Activated T-cell treated with anti-CD3 and anti-CD28 coated beads, Interleukin-2, amount 50 U/mL, for 72 hours (primary cell): ENCODE data around the gene TGM3. TPM values are rescaled to one million over a fixed set of nuclear protein-coding genes. Genes with fewer than 3 reads are reported as not detected.

Experiments
- ATAC-seq, 2 donors: fragments of 150-1000 bp; cut with Tn5 transposase; replicated peaks in 1 of 2; 2 replicates each; pipeline ENCODE4 v1.10.0; 2021; ENCODE audit warnings: moderate library complexity in 2 of 2, mild to moderate bottlenecking in 1 of 2
- DNase-seq, 2 donors: peaks; one replicate each; pipeline ENCODE4 v3.0.0; 2021 to 2022; ENCODE audit warnings: mixed read lengths in 1 of 2
- H3K27ac Mint-ChIP-seq: one replicate; pipeline ENCODE4 v1.8.0; 2022; ENCODE audit warnings: mild to moderate bottlenecking, moderate library complexity, mixed read lengths
- H3K27me3 Mint-ChIP-seq: one replicate; pipeline ENCODE4 v1.8.0; 2022; ENCODE audit warnings: low read depth, mixed read lengths
- H3K36me3 Mint-ChIP-seq, 2 donors: one replicate each; pipeline ENCODE4 v1.8.0; 2022; ENCODE audit warnings: mixed read lengths in 2 of 2, mild to moderate bottlenecking in 1 of 2; ENCODE audit not compliant: insufficient read depth in 2 of 2
- H3K4me1 Mint-ChIP-seq: one replicate; pipeline ENCODE4 v1.8.0; 2022; ENCODE audit warnings: low read depth, mixed read lengths
- H3K4me3 Mint-ChIP-seq, 2 donors: one replicate each; pipeline ENCODE4 v1.8.0; 2022; ENCODE audit warnings: mild to moderate bottlenecking in 2 of 2, mixed read lengths in 2 of 2, moderate library complexity in 2 of 2
- H3K9me3 Mint-ChIP-seq, 2 donors: one replicate each; pipeline ENCODE4 v1.8.0; 2022; ENCODE audit warnings: mixed read lengths in 2 of 2
- total RNA-seq, 2 donors: library from RNA; stranded (reverse); gene quantifications; one replicate each; pipeline ENCODE4 v1.2.3, GENCODE V29; 2022

The TGM3 gene
- total RNA-seq, 2 donors from 2014 or later, result not detected

DNA sequence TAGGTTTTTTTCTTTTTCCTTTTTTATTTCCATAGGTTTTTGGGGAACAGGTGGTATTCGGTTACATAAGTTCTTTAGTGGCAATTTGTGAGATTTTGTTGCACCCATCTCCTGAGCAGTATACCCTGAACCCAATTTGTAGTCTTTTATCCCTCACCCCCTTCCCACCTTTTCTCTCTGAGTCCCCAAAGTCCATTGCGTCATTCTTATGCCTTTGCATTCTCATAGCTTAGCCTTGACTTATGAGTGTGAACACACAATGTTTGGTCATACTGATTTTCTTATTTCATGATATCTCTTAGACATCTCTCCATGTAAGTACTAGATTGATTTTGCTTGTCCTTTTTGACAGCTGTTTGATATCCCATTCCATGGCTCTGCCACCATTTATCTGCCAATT is 27.2 kb downstream of the TGM3 start:
- no peaks in the 10 kb centered on the region for H3K4me1 Mint-ChIP-seq
- ATAC-seq (no peak), DNase-seq (no peak)
- no peaks in the 10 kb centered on the region for H3K36me3 Mint-ChIP-seq
- no peak overlapping the region for H3K4me3 Mint-ChIP-seq
- H3K27ac Mint-ChIP-seq, result no peak overlapping the region
- peaks cover 0 to 2% of the 10 kb centered on the region in 2 donors for H3K9me3 Mint-ChIP-seq
- H3K27me3 Mint-ChIP-seq, result peaks cover 22% of the 10 kb centered on the region

DNA sequence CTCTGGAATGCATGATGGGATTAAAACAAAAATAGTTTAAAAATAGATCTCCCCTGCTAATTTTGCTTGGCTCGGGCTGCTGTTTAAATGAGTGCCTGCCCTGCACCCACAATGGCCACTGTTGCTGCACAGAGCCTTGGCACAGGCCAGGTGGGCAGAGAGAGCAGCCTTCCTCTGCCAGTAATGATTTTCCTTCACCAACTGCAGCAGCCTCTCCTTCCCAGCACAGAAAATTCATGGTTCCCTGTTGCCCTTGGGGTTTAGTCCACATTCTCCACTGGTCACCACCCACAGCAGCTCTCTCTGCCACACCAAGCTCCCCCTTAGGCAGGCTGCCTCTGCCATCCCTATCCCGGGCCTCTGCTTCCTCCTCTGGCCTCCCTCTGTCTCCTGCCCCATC is 30.2 kb downstream of the TGM3 start:
- no peak overlapping the region for H3K27ac Mint-ChIP-seq
- H3K36me3 Mint-ChIP-seq, result no peaks in the 10 kb centered on the region
- H3K9me3 Mint-ChIP-seq, result no peaks in the 10 kb centered on the region
- no peaks in the 10 kb centered on the region for H3K4me1 Mint-ChIP-seq
- no peak for DNase-seq
- no peak for ATAC-seq
- peaks cover 22% of the 10 kb centered on the region for H3K27me3 Mint-ChIP-seq
- no peak overlapping the region for H3K4me3 Mint-ChIP-seq

DNA sequence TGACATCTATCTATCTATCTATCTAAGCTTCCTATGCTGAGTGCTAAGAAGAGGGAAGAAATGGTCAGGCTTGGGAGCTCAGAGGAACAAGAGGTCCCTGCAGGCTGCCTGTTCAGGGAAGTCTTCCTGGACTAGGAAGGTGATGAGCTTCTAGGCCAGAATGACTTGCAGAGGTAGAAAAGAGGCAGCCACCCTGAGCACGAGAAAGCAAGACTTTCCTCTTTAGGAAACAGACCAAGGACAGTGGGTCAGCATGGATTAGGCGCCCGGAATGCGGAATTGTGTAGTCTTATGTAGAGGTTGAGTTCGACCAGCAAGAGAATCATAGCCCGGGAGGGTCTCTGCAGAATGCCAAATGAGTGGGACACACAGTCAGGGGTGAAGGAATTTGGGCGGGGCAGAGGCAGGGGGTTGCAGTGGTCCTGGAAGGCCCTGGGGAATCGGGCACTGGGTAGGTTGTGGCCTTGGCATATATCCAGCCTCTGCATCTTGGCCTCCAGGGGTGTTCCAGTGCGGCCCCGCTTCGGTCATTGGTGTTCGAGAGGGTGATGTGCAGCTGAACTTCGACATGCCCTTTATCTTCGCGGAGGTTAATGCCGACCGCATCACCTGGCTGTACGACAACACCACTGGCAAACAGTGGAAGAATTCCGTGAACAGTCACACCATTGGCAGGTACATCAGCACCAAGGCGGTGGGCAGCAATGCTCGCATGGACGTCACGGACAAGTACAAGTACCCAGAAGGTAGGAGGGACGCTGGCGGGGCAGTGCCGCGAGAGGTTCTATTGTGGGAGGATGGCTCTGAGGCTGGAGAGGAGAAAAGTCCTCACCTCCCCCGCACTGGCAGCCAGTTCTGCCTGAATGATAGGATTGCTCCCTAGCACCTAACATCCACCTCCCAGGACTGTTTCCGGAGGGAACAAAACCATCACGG is 32.1 kb downstream of the TGM3 start:
- ATAC-seq, result no peak
- Mint-ChIP-seq H3K9me3 (no peaks in the 10 kb centered on the region), H3K27ac (no peak overlapping the region), H3K36me3 (no peaks in the 10 kb centered on the region), H3K4me3 (no peak overlapping the region), H3K4me1 (no peaks in the 10 kb centered on the region), H3K27me3 (peaks cover 22% of the 10 kb centered on the region)
- DNase-seq, result no peak

GRCh38 chr20:2329286-2329685 is 33.5 kb downstream of the TGM3 start:
- no peak overlapping the region for H3K27ac Mint-ChIP-seq
- ATAC-seq, result no peak
- H3K4me1 Mint-ChIP-seq, result no peaks in the 10 kb centered on the region

GRCh38 chr20:2330090-2330695 is 34.4 kb downstream of the TGM3 start:
- H3K4me3 Mint-ChIP-seq, result no peak overlapping the region
- H3K27me3 Mint-ChIP-seq, result peaks cover under 1% of the 10 kb centered on the region
- no peak for DNase-seq
- no peak for ATAC-seq
- no peaks in the 10 kb centered on the region for H3K36me3 Mint-ChIP-seq
- no peaks in the 10 kb centered on the region for H3K4me1 Mint-ChIP-seq
- H3K27ac Mint-ChIP-seq, result no peak overlapping the region
- H3K9me3 Mint-ChIP-seq, result no peaks in the 10 kb centered on the region

More at GRCh38 chr20:2329286-2329685, 33.5 kb downstream of the TGM3 start:
- H3K36me3 Mint-ChIP-seq, result no peaks in the 10 kb centered on the region
- H3K9me3 Mint-ChIP-seq, result no peaks in the 10 kb centered on the region
- DNase-seq, result no peak
- peaks cover 10% of the 10 kb centered on the region for H3K27me3 Mint-ChIP-seq
- H3K4me3 Mint-ChIP-seq, result no peak overlapping the region

DNA sequence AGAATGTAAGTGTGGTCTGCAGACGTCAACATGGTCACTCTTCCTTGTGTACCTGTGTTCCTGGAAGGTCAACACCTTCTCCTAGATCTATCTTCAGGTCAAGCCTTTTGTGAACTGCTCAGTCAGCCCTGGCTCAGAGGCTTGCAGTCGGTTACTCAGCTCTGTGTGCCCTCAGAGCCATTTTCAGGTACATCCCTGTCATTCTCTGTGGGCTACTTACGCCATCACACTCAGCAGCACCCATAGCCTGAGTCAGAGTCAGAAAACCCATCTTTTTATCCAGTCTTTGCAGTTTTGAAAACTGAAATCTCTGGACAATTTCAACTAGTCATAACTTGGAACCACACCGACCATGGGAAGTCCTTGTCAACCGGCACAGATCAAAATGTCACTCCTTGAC is 35.3 kb downstream of the TGM3 start:
- Mint-ChIP-seq H3K27me3 (no peaks in the 10 kb centered on the region), H3K4me3 (no peak overlapping the region), H3K9me3 (no peaks in the 10 kb centered on the region), H3K27ac (no peak overlapping the region), H3K36me3 (no peaks in the 10 kb centered on the region), H3K4me1 (no peaks in the 10 kb centered on the region)
- no peak for DNase-seq
- peak in 1 of 2 donors; percentile 69 for ATAC-seq

DNA sequence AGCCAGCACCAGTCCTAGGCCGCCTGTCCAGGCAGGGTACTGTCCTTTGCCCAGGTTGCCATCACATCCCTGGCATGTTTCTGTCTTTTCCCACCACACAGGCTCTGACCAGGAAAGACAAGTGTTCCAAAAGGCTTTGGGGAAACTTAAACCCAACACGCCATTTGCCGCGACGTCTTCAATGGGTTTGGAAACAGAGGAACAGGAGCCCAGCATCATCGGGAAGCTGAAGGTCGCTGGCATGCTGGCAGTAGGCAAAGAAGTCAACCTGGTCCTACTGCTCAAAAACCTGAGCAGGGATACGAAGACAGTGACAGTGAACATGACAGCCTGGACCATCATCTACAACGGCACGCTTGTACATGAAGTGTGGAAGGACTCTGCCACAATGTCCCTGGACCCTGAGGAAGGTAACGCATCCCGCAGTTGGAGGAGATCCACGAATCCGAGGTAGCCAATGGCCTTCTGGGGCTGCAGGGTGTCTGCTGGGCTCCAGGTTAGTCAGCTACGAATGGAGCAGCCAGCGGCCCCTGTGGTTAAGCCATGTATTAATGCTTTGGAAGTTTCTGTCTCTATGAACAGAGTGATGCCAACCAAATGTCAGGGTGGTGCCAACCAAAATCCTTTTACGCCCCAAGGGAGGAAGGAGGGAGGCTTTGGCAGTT is 36.2 kb downstream of the TGM3 start:
- no peak overlapping the region for H3K27ac Mint-ChIP-seq
- no peaks in the 10 kb centered on the region for H3K36me3 Mint-ChIP-seq
- H3K27me3 Mint-ChIP-seq, result no peaks in the 10 kb centered on the region

DNA sequence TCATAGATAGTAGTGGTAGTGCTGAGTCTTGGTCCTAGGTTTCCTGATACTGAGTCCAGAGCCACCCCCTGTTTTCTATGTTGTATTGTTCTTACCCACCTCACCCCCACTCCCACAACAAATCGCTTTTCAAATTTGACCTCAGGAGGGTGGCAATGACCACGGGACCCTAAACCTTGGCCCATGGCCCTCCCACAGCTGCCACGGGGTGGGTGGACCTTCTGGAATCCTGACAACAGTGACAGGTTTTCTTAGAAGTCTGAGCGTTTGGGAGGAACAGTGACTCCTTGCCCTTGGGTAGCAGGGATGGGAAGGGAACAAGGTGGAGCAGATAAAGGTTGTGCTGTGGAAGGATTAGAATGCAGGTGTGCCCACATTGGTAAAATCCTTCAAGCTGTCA is 36.9 kb downstream of the TGM3 start:
- Mint-ChIP-seq H3K36me3 (no peaks in the 10 kb centered on the region), H3K27me3 (no peaks in the 10 kb centered on the region), H3K4me3 (no peak overlapping the region), H3K4me1 (no peaks in the 10 kb centered on the region), H3K27ac (no peak overlapping the region), H3K9me3 (no peaks in the 10 kb centered on the region)
- DNase-seq (no peak), ATAC-seq (no peak)

More for the DNA sequence above, 36.2 kb downstream of the TGM3 start:
- Mint-ChIP-seq H3K9me3 (no peaks in the 10 kb centered on the region), H3K4me3 (no peak overlapping the region), H3K4me1 (no peaks in the 10 kb centered on the region)
- DNase-seq (no peak), ATAC-seq (no peak)

- Mint-ChIP-seq H3K27ac (no peak overlapping the region), H3K27me3 (no peaks in the 10 kb centered on the region), H3K9me3 (no peaks in the 10 kb centered on the region), H3K4me1 (no peaks in the 10 kb centered on the region), H3K4me3 (no peak overlapping the region), H3K36me3 (no peaks in the 10 kb centered on the region)
- ATAC-seq (no peak), DNase-seq (no peak)
Measured at GRCh38 chr20:2333821-2334220, 38.0 kb downstream of the TGM3 start.

GRCh38 chr20:2335096-2335870 is 39.5 kb downstream of the TGM3 start:
- Mint-ChIP-seq H3K4me1 (no peaks in the 10 kb centered on the region), H3K27me3 (no peaks in the 10 kb centered on the region), H3K4me3 (no peak overlapping the region), H3K36me3 (no peaks in the 10 kb centered on the region), H3K27ac (no peak overlapping the region), H3K9me3 (no peaks in the 10 kb centered on the region)
- ATAC-seq (no peak), DNase-seq (no peak)

DNA sequence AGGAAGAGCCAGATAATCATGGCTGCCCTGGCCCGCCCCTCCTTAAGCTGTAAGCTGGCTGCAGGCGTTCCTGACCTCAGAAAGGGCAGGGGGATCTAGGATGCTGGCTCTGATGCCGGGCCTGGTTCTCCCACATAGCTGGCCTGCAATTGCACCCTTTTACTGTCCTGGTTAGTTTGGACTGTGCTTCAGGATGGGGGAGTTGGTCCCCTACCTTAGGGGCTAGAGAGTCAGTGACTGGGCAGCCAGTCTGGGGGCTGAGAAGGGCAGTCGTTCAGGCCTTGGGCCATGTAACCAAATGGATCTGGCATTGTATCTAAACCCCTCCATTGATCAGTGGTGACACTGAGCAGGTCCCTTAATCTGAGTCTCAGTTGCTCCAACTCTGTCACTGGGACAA is 40.7 kb downstream of the TGM3 start:
- Mint-ChIP-seq H3K36me3 (no peaks in the 10 kb centered on the region), H3K27ac (no peak overlapping the region), H3K9me3 (no peaks in the 10 kb centered on the region), H3K27me3 (peaks cover 6% of the 10 kb centered on the region), H3K4me3 (no peak overlapping the region), H3K4me1 (no peaks in the 10 kb centered on the region)
- ATAC-seq, result no peak
- no peak for DNase-seq

- ATAC-seq, result no peak
- Mint-ChIP-seq H3K27ac (no peak overlapping the region), H3K4me1 (no peaks in the 10 kb centered on the region), H3K36me3 (no peaks in the 10 kb centered on the region), H3K9me3 (no peaks in the 10 kb centered on the region), H3K4me3 (no peak overlapping the region), H3K27me3 (peaks cover 6% of the 10 kb centered on the region)
- DNase-seq, result no peak
Measured at GRCh38 chr20:2337142-2337541, 41.3 kb downstream of the TGM3 start.
